Ascending aorta (tissue), 2 donors: ENCODE data around the gene TRIM17. TPM values are rescaled to one million over a fixed set of nuclear protein-coding genes. Genes with fewer than 3 reads are reported as not detected.

Experiments used
- DNase-seq, 2 donors: peaks; one replicate each; pipeline ENCODE4 v3.0.0-alpha.2; 2019; ENCODE audit warnings: low spot score in 2 of 2
- H3K27ac ChIP-seq, 2 donors: fragments of 200-600 bp; sonication (generic); one replicate each; pipeline ENCODE4 v1.5.1; 2016 to 2017; ENCODE audit warnings: mild to moderate bottlenecking in 1 of 2
- H3K27me3 ChIP-seq: fragments of 200-600 bp; sonication (generic); one replicate; pipeline ENCODE4 v1.5.1; 2017
- H3K36me3 ChIP-seq, 2 donors: fragments of 200-600 bp; sonication (generic); one replicate each; pipeline ENCODE4 v1.5.1; 2016
- H3K4me1 ChIP-seq, 2 donors: fragments of 200-600 bp; sonication (generic); one replicate each; pipeline ENCODE4 v1.5.1; 2016 to 2017; ENCODE audit warnings: mild to moderate bottlenecking in 1 of 2
- H3K4me3 ChIP-seq, 2 donors: fragments of 200-600 bp; sonication (generic); one replicate each; pipeline ENCODE4 v1.5.1; 2016 to 2017; ENCODE audit warnings: mild to moderate bottlenecking in 1 of 2
- H3K9me3 ChIP-seq, 2 donors: fragments of 200-600 bp; sonication (generic); one replicate each; pipeline ENCODE4 v1.5.1; 2016
- CTCF ChIP-seq, 3 experiments: fragments of 200-600 bp in 2 of 3; fragments of 450-650 bp in 1 of 3; sonication (generic) in 2 of 3; IDR thresholded peaks; one replicate each; pipeline ENCODE4 v1.5.1; 2016 to 2019; ENCODE audit warnings: antibody characterized with exemption in 3 of 3, mild to moderate bottlenecking in 1 of 3, moderate library complexity in 1 of 3
- intact Hi-C: fragments of 100-400 bp; cut with DNase I; formaldehyde crosslinking; loops from one replicate; pipeline ENCODE4 v1.15.1; 2023
- total RNA-seq: library from RNA; depleted of rRNA; stranded (reverse); fragments of >200 nt; gene quantifications from one replicate; pipeline ENCODE4 v1.1.0, GENCODE V29; 2016

TRIM17 gene
- total RNA-seq, 1 donor from 2014 or later: not detected

DNA sequence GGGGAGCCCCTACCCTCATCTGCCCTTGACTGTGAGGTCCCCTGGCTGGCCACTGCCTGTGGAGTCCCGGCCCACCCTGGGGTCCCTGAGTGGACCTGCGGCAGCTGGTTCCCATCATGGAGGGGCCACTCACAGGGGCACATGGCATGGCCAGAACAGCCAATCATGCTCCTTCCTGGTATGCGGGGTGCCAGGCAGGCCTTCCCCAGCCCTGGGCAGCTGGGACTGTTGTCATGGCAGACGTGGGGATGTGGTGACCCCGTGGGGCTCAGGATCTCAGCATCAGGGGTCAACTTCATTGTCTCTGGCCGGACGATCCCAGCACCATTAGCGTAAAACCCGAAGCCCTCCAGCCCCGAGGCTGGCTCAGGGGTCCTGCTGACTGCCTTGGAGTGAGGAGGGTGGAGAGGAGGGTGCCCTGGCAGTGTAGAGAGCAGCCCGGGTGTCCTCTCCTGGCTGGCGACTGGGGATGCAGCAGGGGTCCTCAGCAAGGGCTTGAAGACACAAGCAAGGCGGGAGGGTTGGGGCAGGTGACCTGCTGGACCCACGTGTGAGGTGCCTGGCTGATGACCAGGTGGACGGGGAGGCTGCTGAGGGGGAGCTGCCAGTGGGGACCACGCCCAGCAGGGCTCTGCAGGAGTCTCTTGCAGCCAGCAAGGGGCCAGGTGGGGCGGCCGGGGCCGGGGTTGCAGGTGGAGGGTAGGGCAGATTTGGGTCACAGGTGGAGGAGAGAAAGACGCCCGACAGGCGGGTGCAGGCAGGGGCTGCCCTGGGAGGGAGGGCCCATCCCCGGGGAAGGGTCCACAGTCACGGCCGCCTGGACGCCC lies 55.1 kb downstream of the TRIM17 start:
- Histone ChIP-seq H3K9me3 (no peaks in the 10 kb centered on the region), H3K4me1 (no peaks in the 10 kb centered on the region), H3K27ac (no peak overlapping the region), H3K4me3 (no peak overlapping the region), H3K27me3 (no peaks in the 10 kb centered on the region), H3K36me3 (no peaks in the 10 kb centered on the region)
- no peak for TF ChIP-seq CTCF (IDR thresholded peaks at IDR 0.05)
- DNase-seq: no peak
- intact Hi-C loops: no loop called here

DNA sequence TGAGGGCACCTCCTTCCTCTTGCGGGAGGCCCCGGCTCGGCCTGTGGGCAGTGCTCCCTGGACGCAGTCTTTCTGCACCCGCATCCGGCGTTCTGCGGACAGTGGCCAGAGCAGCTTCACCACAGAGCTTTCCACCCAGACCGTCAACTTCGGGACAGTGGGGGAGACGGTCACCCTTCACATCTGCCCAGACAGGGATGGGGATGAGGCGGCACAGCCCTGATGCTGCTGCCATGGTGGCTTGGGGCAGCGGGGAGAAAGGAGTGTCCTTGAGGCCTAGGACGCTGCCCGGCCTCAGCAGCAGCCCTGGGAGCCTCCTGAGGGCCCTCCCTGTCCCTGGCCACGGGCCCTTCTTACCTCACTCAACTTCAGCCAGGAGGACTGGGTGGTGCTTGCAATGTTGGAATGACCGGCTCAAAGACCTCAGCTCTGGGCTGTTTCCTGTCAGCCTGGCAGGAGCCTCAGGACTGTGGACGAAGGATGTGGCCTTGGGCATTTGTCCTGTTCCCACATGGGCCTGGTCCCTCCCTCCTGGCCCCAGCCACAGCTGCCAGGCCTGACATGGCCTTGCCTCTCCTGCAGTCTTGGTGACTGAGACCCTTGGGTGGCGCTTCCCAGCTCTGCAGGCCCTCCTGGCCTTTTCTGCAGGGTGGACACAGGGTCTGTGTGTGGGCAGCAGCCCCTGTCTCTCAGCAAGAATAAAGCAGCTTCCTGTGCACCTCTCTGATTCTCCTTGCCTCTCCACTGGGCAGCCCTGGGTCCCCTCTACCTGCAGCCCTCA lies 55.9 kb downstream of the TRIM17 start:
- no peak overlapping the region for H3K4me3 ChIP-seq
- no peaks in the 10 kb centered on the region for H3K27me3 ChIP-seq
- no peak for DNase-seq
- H3K27ac ChIP-seq: no peak overlapping the region
- H3K9me3 ChIP-seq: no peaks in the 10 kb centered on the region
- intact Hi-C loops: no loop called here
- no peaks in the 10 kb centered on the region for H3K36me3 ChIP-seq
- no peak for TF ChIP-seq CTCF (IDR thresholded peaks at IDR 0.05)
- no peaks in the 10 kb centered on the region for H3K4me1 ChIP-seq

GRCh38 chr1:228359613-228360532 lies 56.8 kb downstream of the TRIM17 start:
- Histone ChIP-seq H3K27me3 (no peaks in the 10 kb centered on the region), H3K27ac (no peak overlapping the region), H3K4me1 (no peaks in the 10 kb centered on the region), H3K36me3 (no peaks in the 10 kb centered on the region), H3K9me3 (no peaks in the 10 kb centered on the region), H3K4me3 (no peak overlapping the region)
- TF ChIP-seq CTCF (IDR thresholded peaks at IDR 0.05): no peak
- no peak for DNase-seq
- intact Hi-C loops: no loop called here

GRCh38 chr1:228358764-228359612 lies 57.7 kb downstream of the TRIM17 start:
- intact Hi-C loops: no loop called here

More at GRCh38 chr1:228358764-228359612, 57.7 kb downstream of the TRIM17 start:
- Histone ChIP-seq H3K27ac (no peak overlapping the region), H3K9me3 (no peaks in the 10 kb centered on the region), H3K36me3 (no peaks in the 10 kb centered on the region), H3K4me3 (no peak overlapping the region), H3K4me1 (no peaks in the 10 kb centered on the region), H3K27me3 (no peaks in the 10 kb centered on the region)
- no peak for TF ChIP-seq CTCF (IDR thresholded peaks at IDR 0.05)
- no peak for DNase-seq
